ENCODE data around the gene FOXE3. TPM values are rescaled to one million over a fixed set of nuclear protein-coding genes. Genes with fewer than 3 reads are reported as not detected.

FOXE3 gene
- total and polyA plus RNA-seq, 10 of the 15 experiments (the other 5 are each of a cell fraction or from before 2014, with no cell fraction given) = 0.13 TPM; not detected in 9

GRCh38 chr1:47437447-47438164 lies 21.5 kb downstream of the FOXE3 start, which contains the start of gene FOXD2 (continued):
- TF ChIP-seq E2F4 (IDR thresholded peaks at IDR 0.05; ENCODE audit: low read depth, low read length) = peak; percentile 39; the same call in 1 of the 2 replicates
- peak; percentile 20 for TF ChIP-seq ZNF687 (IDR thresholded peaks at IDR 0.05)
- no peak for TF ChIP-seq NFYA (IDR thresholded peaks at IDR 0.05; ENCODE audit: borderline replicate concordance, low read depth, low read length)
- TF ChIP-seq KLF5 (IDR thresholded peaks at IDR 0.05; ENCODE audit: partially characterized antibody) = no peak
- 0 out of 2 replicates have a peak, but pooled peaks have one; percentile 8 for TF ChIP-seq NFYB (IDR thresholded peaks at IDR 0.05; ENCODE audit: insufficient read depth, low read depth, low read length)
- TF ChIP-seq IKZF2 (IDR thresholded peaks at IDR 0.05) = 0 out of 4 replicates have a peak, but pooled peaks of 1 of the 2 experiments have one; percentile 45
- TF ChIP-seq HDGF (IDR thresholded peaks at IDR 0.05) = peak; percentile 43; the same call in 1 of the 2 replicates
- TF ChIP-seq TBL1XR1 (IDR thresholded peaks at IDR 0.05; ENCODE audit: low read depth, low read length) = no peak
- TF ChIP-seq CBX5 (IDR thresholded peaks at IDR 0.05; ENCODE audit: low read depth) = no peak; the same call in 1 of the 2 replicates
- TF ChIP-seq GATAD2B (conservative IDR thresholded peaks at IDR 0.05; ENCODE audit: low read depth) = peak; percentile 54; the same call in 1 of the 2 replicates
- no peak for TF ChIP-seq BMI1 (IDR thresholded peaks at IDR 0.05; ENCODE audit: borderline replicate concordance)
- TF ChIP-seq SP1 (IDR thresholded peaks at IDR 0.05; ENCODE audit: low read depth, low read length) = no peak
- TF ChIP-seq JUND (IDR thresholded peaks at IDR 0.05; ENCODE audit: low read depth, low read length) = no peak
- TF ChIP-seq IRF3 (IDR thresholded peaks at IDR 0.05) = no peak
- TF ChIP-seq IRF4 (IDR thresholded peaks at IDR 0.05; ENCODE audit: low read depth, low read length) = no peak
- TF ChIP-seq POLR2A (IDR thresholded peaks at IDR 0.05; ENCODE audit: low read depth, low read length) = peak; percentile 70
- TF ChIP-seq DPF2 (IDR thresholded peaks at IDR 0.05) = peak; percentile 77
- no peak for TF ChIP-seq NR2C2 (IDR thresholded peaks at IDR 0.05; ENCODE audit: borderline replicate concordance, control insufficient read depth, insufficient read length, low read depth)
- TF ChIP-seq ZNF274 (IDR thresholded peaks at IDR 0.05; ENCODE audit: insufficient read depth, insufficient read length) = no peak
- TF ChIP-seq GABPA (IDR thresholded peaks at IDR 0.05; ENCODE audit: low read depth) = no peak
- TF ChIP-seq ZNF622 (IDR thresholded peaks at IDR 0.05) = no peak
- peak; percentile 49 to 64; a peak in 3 of 4 replicates for TF ChIP-seq BHLHE40 (IDR thresholded peaks at IDR 0.05; ENCODE audit: borderline replicate concordance in 1 of 2, low read depth in 2 of 2, low read length in 1 of 2)
- TF ChIP-seq HCFC1 (IDR thresholded peaks at IDR 0.05; ENCODE audit: low read length) = no peak
- TF ChIP-seq ZNF217 (IDR thresholded peaks at IDR 0.05) = no peak
- no peak for TF ChIP-seq HDAC6 (IDR thresholded peaks at IDR 0.05; ENCODE audit: unreplicated experiment)
- TF ChIP-seq SMAD1 (IDR thresholded peaks at IDR 0.05; ENCODE audit: low read depth, partially characterized antibody) = no peak
- no peak for TF ChIP-seq KDM1A (IDR thresholded peaks at IDR 0.05; ENCODE audit: borderline replicate concordance)
- no peak for TF ChIP-seq ZBED1 (IDR thresholded peaks at IDR 0.05; ENCODE audit: borderline replicate concordance)
